Mesenchymal stem cell (in vitro differentiated cells and primary cell): ENCODE results near the gene CNGA1.

Source experiments
- DNase-seq: peaks from one replicate; pipeline ENCODE4 v3.0.0-alpha.2; 2013
- H2AFZ ChIP-seq: one replicate; pipeline ENCODE4 v1.6.1; 2013; ENCODE audit warnings: low read depth, mild to moderate bottlenecking, control low read depth, inconsistent platforms, low read length, moderate library complexity
- H2AK5ac ChIP-seq: 2 replicates; pipeline ENCODE4 v1.6.1; 2013; ENCODE audit warnings: low read length, moderate library complexity, mild to moderate bottlenecking, inconsistent platforms; ENCODE audit not compliant: severe bottlenecking
- H2BK120ac ChIP-seq: one replicate; pipeline ENCODE4 v1.6.1; 2013; ENCODE audit warnings: low read depth, mild to moderate bottlenecking, inconsistent platforms, low read length, moderate library complexity
- H2BK12ac ChIP-seq, 2 experiments: one replicate each; pipeline ENCODE4 v1.6.1; 2013; ENCODE audit warnings: inconsistent platforms in 2 of 2, low read length in 2 of 2, mild to moderate bottlenecking in 2 of 2, moderate library complexity in 2 of 2, control low read depth in 1 of 2
- H2BK15ac ChIP-seq: one replicate; pipeline ENCODE4 v1.6.1; 2013; ENCODE audit warnings: mild to moderate bottlenecking, low read depth, inconsistent platforms; ENCODE audit not compliant: poor library complexity, severe bottlenecking
- H2BK5ac ChIP-seq: 2 replicates; pipeline ENCODE4 v1.6.1; 2013; ENCODE audit warnings: low read depth, mild to moderate bottlenecking, low read length, control low read depth, inconsistent platforms; ENCODE audit not compliant: poor library complexity, severe bottlenecking
- H3K14ac ChIP-seq, 2 experiments: one replicate each; pipeline ENCODE4 v1.6.1; 2013; ENCODE audit warnings: inconsistent platforms in 2 of 2, low read length in 2 of 2, control low read depth in 1 of 2, mild to moderate bottlenecking in 1 of 2, moderate library complexity in 1 of 2
- H3K18ac ChIP-seq, 2 experiments: one replicate each; pipeline ENCODE4 v1.6.1; 2013; ENCODE audit warnings: inconsistent platforms in 2 of 2, low read length in 2 of 2, control low read depth in 1 of 2, low read depth in 1 of 2, mild to moderate bottlenecking in 1 of 2
- H3K23ac ChIP-seq, 2 experiments: one replicate each; pipeline ENCODE4 v1.6.1; 2013; ENCODE audit warnings: inconsistent platforms in 2 of 2, low read length in 2 of 2, mild to moderate bottlenecking in 2 of 2, moderate library complexity in 2 of 2, control low read depth in 1 of 2
- H3K27ac ChIP-seq: 2 replicates; pipeline ENCODE4 v1.5.1; 2013; ENCODE audit warnings: mild to moderate bottlenecking, moderate library complexity, low read length, control low read depth, inconsistent platforms; ENCODE audit not compliant: poor library complexity, severe bottlenecking
- H3K27me3 ChIP-seq, 2 experiments: 2 replicates each; pipeline versions ENCODE4 v1.6.1 to v1.7.0; 2013; ENCODE audit warnings: low read length in 2 of 2, mild to moderate bottlenecking in 2 of 2, moderate library complexity in 2 of 2, control low read depth in 1 of 2, inconsistent platforms in 1 of 2; ENCODE audit not compliant: control insufficient read depth in 1 of 2, insufficient read depth in 1 of 2
- H3K36me3 ChIP-seq, 2 experiments: 2 replicates each; pipeline versions ENCODE4 v1.6.1 to v1.7.0; 2013; ENCODE audit warnings: low read length in 2 of 2, control low read depth in 1 of 2, inconsistent platforms in 1 of 2, low read depth in 1 of 2, mild to moderate bottlenecking in 1 of 2; ENCODE audit not compliant: insufficient read depth in 2 of 2, control insufficient read depth in 1 of 2
- H3K4ac ChIP-seq, 2 experiments: one replicate each; pipeline ENCODE4 v1.6.1; 2013; ENCODE audit warnings: inconsistent platforms in 2 of 2, low read length in 2 of 2, mild to moderate bottlenecking in 2 of 2, moderate library complexity in 2 of 2, control low read depth in 1 of 2, low read depth in 1 of 2
- H3K4me1 ChIP-seq: 2 replicates; pipeline ENCODE4 v1.6.1; 2013; ENCODE audit warnings: low read depth, low read length, control low read depth; ENCODE audit not compliant: control insufficient read depth, insufficient read depth
- H3K4me2 ChIP-seq: 2 replicates; pipeline ENCODE4 v1.6.1; 2013; ENCODE audit warnings: low read length, mild to moderate bottlenecking, inconsistent platforms; ENCODE audit not compliant: poor library complexity, severe bottlenecking
- H3K4me3 ChIP-seq, 2 experiments: 2 replicates each; pipeline versions ENCODE4 v1.5.1 to v1.7.0; 2013; ENCODE audit warnings: low read length in 2 of 2, mild to moderate bottlenecking in 2 of 2, control low read depth in 1 of 2, low read depth in 1 of 2; ENCODE audit not compliant: insufficient read depth in 1 of 2
- H3K79me1 ChIP-seq: replicated peaks from 2 replicates; pipeline ENCODE4 v1.6.1; 2013; ENCODE audit warnings: mild to moderate bottlenecking, control low read depth, low read length, inconsistent platforms; ENCODE audit not compliant: poor library complexity, severe bottlenecking
- H3K9ac ChIP-seq: 2 replicates; pipeline ENCODE4 v1.7.0; 2013; ENCODE audit warnings: mild to moderate bottlenecking, low read length, moderate library complexity
- H3K9me3 ChIP-seq: 2 replicates; pipeline ENCODE4 v1.7.0; 2013; ENCODE audit warnings: mild to moderate bottlenecking, low read length; ENCODE audit not compliant: control insufficient read depth
- H4K8ac ChIP-seq: one replicate; pipeline ENCODE4 v1.6.1; 2013; ENCODE audit warnings: inconsistent platforms, mild to moderate bottlenecking, low read length, moderate library complexity
- H4K91ac ChIP-seq: one replicate; pipeline ENCODE4 v1.6.1; 2013; ENCODE audit warnings: mild to moderate bottlenecking, low read length, inconsistent platforms
- WGBS: methylation state at CpG from one replicate; pipeline ENCODE4 v1.1.7; 2013; ENCODE audit warnings: mixed read lengths; 5-methylcytosine and 5-hydroxymethylcytosine counted together

Gene CNGA1

GRCh38 chr4:48047421-48047844 is 31.0 kb upstream of the CNGA1 start:
- WGBS = 67% methylated on average over 3 of the region's 3 CpGs
- no peak overlapping the region for H4K91ac ChIP-seq

GRCh38 chr4:48046059-48046458 is 29.6 kb upstream of the CNGA1 start:
- Histone ChIP-seq H3K4ac (no peak overlapping the region), H3K18ac (no peak overlapping the region), H3K36me3 (no peaks in the 10 kb centered on the region), H2BK5ac (no peak overlapping the region), H3K4me2 (no peak overlapping the region), H2AK5ac (no peak overlapping the region), H3K14ac (no peak overlapping the region), H3K23ac (no peak overlapping the region), H3K27me3 (peaks cover 0 to 20% of the 10 kb centered on the region in 2 experiments), H3K4me3 (no peak overlapping the region), H3K79me1 (no peaks in the 10 kb centered on the region), H2BK15ac (no peak overlapping the region), H2AFZ (no peak overlapping the region), H3K9ac (no peak overlapping the region), H2BK12ac (no peak overlapping the region), H3K27ac (no peak overlapping the region), H2BK120ac (no peak overlapping the region), H3K4me1 (peaks cover 1% of the 10 kb centered on the region), H3K9me3 (no peaks in the 10 kb centered on the region), H4K91ac (no peak overlapping the region), H4K8ac (no peak overlapping the region)
- WGBS = 91% methylated on average over 3 of the region's 3 CpGs
- DNase-seq = no peak

More at GRCh38 chr4:48047421-48047844, 31.0 kb upstream of the CNGA1 start:
- Histone ChIP-seq H3K18ac (no peak overlapping the region), H3K14ac (no peak overlapping the region), H3K4me1 (peaks cover 1% of the 10 kb centered on the region), H3K9me3 (no peaks in the 10 kb centered on the region), H3K23ac (no peak overlapping the region), H4K8ac (no peak overlapping the region), H2AK5ac (no peak overlapping the region), H2AFZ (no peak overlapping the region), H3K4me3 (no peak overlapping the region), H3K9ac (no peak overlapping the region), H3K36me3 (no peaks in the 10 kb centered on the region), H2BK15ac (no peak overlapping the region), H3K27me3 (peaks cover 0 to 20% of the 10 kb centered on the region in 2 experiments), H2BK5ac (no peak overlapping the region), H3K27ac (no peak overlapping the region), H2BK120ac (no peak overlapping the region), H3K79me1 (no peaks in the 10 kb centered on the region), H3K4me2 (no peak overlapping the region), H3K4ac (no peak overlapping the region), H2BK12ac (no peak overlapping the region)
- no peak for DNase-seq

- Histone ChIP-seq H3K4me1 (peaks cover 1% of the 10 kb centered on the region), H3K27ac (no peak overlapping the region), H2BK5ac (no peak overlapping the region), H3K4me2 (no peak overlapping the region), H3K18ac (no peak overlapping the region), H3K36me3 (no peaks in the 10 kb centered on the region), H3K4me3 (no peak overlapping the region), H2AK5ac (no peak overlapping the region), H2BK15ac (no peak overlapping the region), H3K79me1 (no peaks in the 10 kb centered on the region), H2AFZ (no peak overlapping the region), H3K23ac (no peak overlapping the region), H4K8ac (no peak overlapping the region), H3K27me3 (peaks cover 0 to 20% of the 10 kb centered on the region in 2 experiments), H2BK120ac (no peak overlapping the region), H3K9ac (no peak overlapping the region), H4K91ac (no peak overlapping the region), H3K14ac (no peak overlapping the region), H3K4ac (no peak overlapping the region), H2BK12ac (no peak overlapping the region), H3K9me3 (no peaks in the 10 kb centered on the region)
- DNase-seq = no peak
- no CpG with 5 or more reads among the region's 2 CpGs for WGBS
These were observed 27.8 kb upstream of the CNGA1 start for GRCh38 chr4:48044298-48044697.

GRCh38 chr4:48043504-48043903 is 27.0 kb upstream of the CNGA1 start:
- Histone ChIP-seq H2BK120ac (no peak overlapping the region), H3K23ac (no peak overlapping the region), H4K8ac (no peak overlapping the region), H3K79me1 (no peaks in the 10 kb centered on the region), H3K14ac (no peak overlapping the region), H2BK5ac (no peak overlapping the region), H3K36me3 (no peaks in the 10 kb centered on the region), H3K9ac (no peak overlapping the region), H2AK5ac (no peak overlapping the region), H3K27ac (no peak overlapping the region), H3K4me1 (peaks cover 1% of the 10 kb centered on the region), H3K4me3 (no peak overlapping the region), H3K4me2 (no peak overlapping the region), H2AFZ (no peak overlapping the region), H3K27me3 (peaks cover 0 to 17% of the 10 kb centered on the region in 2 experiments), H4K91ac (no peak overlapping the region), H3K4ac (no peak overlapping the region), H3K9me3 (no peaks in the 10 kb centered on the region), H2BK12ac (no peak overlapping the region), H2BK15ac (no peak overlapping the region), H3K18ac (no peak overlapping the region)
- DNase-seq = no peak
- WGBS = 100% methylated on average over 1 of the region's 2 CpGs
